Activated CD4-positive, alpha-beta T cell treated with anti-CD3 and anti-CD28 coated beads, Interleukin-2, amount 50 U/mL, for 24 hours (primary cell): Measurements from ENCODE around the gene DCAF8.

Experiments
- DNase-seq, 2 donors: peaks; one replicate each; pipeline ENCODE4 v3.0.0-alpha.2; 2020; ENCODE audit warnings: low read depth in 1 of 2, low spot score in 1 of 2

DCAF8 gene

DNA sequence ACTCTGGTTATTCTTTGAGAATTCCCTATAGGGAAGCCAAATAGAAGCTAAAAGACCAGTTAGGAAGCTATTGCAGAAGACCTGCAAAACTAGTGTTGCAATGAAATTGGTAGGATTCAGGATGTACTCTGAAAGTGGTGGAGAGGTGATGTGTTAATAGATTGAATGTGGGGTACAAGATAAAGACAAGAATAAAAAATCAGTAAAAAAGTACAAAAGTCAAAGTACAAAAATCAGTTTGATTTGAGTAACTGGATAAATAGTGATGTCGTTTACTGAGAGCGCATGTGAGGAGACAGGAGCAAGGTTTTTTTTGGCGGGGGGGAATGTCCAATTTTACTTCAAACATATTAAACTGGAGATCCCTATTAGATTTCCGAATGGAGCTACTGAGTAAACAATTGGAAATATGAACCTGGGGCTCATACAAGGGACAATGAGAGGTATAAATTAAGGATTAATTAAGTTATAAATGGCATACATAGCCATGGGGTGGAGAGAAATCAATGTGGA lies 2.5 kb upstream of the DCAF8 start:
- DNase-seq: no peak

DNA sequence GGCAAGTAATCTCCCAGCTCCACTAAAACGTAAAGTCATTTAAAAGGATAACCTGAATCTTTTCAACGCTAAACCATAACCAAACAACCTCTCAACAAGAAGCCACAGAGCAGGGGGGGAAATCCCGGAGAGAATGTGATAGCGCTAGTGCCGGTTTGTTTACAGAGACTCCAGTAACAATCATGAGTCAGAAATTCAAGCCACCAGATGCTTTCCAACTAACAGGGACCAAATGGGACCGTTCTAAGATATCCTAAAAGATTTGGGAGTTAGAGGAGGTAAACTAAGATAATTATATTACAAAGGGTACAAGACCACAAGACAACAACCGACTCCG lies 825 bp downstream of the DCAF8 start:
- DNase-seq: peak; percentile 32 to 75

DNA sequence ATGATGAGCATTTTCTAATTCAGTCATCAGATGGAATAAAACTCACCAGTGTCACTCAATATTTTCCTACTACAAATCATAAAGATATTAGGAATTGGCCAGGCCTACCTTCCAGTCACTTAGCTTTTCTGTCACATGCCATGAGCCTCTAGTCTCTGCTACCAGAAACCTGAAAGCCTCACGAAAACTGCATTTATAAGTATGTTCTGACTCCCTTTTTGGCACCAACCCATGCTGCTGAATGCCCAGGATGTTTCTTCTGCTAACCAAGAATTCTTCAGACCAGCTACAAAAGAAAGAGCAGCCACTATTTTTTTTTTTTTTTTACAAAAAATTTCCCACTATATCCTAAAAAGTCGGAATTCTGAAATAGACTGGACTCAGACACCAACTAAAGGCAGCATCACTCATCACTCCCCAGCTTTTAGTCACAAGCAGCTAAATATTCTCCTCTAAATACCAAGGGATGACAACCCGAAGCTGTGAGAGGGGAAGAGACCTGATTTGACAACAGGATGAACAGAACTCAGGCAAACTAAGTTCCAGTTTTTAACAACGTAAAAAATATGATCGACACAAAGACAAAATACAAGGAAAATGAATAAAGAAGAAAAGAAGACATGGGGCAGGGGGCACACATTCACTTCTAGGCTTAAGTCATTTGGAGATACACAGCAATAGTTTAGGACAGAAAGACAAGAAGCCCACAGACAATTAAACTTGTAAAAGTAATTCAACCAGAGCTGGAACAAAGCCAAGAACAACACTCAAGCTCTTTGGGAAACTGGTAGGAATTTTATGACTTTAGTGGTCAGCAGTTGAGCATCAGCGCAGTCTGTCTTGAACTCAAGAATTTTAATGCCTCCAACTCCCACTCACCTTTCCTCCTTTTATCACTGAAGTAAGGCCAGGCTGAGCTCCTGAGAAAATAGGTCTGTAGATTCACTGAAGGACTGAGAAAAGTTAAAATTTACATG lies 1.7 kb downstream of the DCAF8 start:
- no peak for DNase-seq

DNA sequence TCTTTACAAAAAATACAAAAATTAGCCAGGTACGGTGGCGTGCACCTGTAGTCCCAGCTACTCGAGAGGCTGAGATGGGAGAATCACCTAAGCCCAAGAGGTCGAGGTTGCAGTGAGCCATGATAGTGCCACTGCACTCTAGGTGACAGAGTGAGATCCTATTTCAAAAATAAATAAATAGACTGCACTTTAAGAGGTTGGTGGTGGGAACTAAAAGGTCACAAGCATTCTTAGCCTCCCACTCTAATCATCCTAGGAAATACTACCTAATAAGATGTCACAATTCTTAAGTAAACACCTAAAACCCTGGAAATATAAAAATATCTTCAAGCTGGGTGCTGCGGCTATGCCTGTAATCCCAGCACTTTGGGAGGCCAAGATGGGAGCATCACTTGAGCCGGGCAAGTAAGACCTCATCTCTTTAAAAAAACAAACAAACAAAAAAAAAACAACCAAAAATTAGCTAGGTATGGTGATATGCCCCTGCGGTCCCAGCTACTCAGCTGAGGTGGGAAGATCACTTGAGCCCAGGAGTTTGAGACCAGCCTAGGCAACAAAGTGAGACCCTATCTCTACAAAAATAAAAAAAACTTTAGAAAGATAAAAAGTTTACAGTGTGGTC lies 4.1 kb downstream of the DCAF8 start:
- DNase-seq: no peak

DNA sequence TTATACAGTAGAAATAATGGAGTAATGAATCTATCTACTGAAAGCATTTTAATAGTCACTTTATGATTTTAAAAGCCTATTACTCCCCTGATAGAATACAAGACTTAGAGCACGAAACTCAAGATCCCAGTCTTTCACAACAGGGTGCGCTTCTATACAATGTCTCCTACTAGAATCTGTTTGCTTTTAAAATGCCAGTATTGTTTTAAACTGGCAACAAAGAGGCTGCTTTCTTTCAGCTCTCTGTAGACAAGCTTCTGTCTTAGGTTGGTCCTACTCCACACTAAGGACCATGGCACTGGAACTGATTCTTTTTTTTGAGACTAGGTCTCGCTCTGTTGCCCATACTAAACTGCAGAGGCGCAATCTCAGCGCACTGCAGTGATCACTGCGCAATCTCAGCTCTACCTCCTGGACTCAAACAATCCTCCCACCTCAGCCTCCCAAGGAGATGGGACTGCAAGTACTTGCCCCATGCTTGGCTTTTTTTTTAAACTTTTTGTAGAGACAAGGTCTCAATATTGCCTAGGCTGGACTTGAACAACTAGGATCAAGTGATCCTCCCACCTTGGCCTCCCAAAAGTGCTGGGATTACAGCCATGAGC lies 4.8 kb downstream of the DCAF8 start:
- DNase-seq: no peak

DNA sequence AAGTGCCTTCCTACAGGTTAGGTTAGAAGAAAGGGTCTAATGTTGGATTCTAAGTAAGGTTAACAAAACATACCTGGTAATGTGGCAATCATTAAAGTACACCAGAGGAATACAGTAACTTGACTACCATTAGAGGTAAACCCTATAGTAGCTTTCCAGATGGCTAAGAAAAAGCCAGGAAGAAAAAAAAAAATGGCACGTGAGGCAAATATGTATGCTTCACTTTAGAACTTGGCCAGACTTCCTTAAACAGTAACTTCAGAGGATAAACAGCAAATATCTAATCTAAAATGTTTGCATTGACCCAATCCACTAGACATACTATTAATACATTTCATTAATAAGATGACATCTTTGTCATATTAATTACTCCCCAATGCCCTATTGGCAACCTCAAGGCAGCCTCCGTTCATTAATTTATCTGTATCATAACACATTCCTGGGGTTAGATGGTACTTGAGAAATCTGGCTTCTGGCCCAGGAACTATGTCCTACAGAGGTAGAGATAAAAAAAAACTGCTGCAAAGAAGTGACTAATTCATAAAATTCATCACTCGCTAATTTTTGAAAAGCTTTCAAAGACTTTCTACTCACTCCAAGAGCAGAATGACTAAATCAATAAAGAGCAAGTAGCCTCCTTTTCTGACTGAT lies 5.8 kb downstream of the DCAF8 start:
- no peak for DNase-seq

DNA sequence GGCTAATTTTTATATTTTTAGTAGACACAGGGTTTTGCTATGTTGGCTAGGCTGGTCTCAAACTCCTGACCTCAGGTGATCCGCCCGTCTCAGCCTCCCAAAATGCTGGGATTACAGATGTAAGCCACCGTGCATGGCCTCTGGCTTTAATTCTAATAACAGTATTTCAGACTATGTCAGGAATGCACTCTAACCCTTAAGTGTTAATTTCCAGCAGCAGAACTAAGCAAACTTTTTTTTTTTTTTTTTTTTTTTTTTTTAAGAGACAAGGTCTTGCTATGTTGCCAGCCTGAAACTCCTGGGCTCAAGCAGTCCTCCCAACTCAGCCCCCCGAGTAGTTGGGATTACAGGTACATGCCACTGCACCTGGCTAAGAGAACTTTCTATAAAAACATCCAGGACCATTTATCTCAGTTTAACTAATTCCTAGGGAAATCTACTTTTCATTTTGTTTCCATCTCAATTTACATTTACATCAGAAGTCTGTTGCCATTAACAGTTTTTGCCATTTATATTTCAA lies 6.5 kb downstream of the DCAF8 start:
- no peak for DNase-seq

DNA sequence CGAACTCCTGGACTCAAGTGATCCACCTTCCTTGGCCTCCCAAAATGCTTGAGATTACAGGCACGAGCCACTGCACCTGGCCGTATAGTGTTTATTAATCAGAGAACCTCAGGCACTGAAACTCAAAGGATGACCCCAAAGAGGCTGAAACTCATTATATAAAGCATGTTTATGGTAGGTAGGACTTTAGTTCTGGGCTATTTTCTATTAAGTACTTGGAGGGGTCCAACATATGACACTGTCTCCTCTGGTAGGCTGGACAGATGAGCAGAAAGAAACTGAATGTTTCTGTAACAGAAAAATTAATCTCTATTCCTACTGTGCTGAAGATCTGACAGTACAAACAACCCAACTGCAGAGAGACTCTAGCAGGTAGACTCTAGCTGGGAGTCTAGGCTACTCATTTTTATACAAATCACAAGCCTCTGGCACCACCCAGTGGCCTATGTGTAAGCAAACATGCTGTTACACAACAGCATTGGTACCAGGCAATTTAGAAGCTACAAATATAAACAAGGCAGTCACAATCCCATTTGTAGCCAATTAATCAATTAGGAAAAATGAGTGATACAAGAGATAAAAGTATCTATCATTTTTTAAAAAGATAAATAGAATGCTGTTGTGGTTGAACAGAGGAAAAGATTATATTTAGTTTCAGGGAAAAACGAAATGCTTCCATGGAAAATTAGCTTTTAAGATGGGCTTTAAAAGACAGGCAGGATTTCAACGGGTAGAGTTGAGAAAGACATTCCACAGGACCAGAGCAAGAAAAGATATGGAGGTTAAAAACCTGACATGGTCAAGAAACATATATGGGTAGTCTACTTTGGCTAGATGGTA lies 10.4 kb downstream of the DCAF8 start:
- DNase-seq: peak; percentile 16 to 35

DNA sequence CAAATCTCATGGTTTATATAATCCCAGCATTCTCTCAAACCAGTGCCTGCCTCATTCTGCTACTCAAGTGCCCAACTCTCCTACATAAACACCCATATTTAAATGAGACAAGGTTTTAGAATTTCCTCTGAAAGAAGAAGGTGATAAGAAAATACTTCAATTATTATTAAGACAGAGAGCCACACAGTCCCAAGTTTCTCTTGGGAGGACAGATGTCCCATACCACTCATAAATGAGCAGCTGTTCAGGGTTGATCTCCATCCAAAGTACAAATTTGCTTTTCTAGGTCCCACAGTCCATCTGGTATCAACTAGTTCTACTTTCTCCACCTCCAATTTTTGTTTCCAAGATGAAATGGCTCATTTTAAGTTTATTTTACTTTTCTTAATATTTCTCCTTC lies 11.3 kb downstream of the DCAF8 start:
- no peak for DNase-seq

DNA sequence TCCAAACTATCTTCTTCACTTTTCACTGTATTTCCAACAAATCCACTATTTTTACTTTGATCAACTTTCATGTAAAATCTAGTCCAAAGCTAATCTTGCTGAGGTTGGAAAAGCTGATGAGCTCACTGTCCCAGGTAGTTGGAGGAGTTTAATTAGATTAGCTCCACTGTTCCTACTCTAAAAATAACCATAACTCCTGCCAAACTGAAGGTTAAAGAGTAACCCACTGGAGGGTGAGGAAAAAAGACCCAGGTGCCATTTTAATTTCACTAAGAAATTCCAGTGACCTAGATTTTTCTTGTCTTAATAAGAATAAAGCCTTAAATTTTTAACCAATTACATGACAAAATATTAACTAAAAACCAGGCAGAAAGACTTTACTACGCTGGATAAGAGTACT lies 15.3 kb downstream of the DCAF8 start:
- no peak for DNase-seq

DNA sequence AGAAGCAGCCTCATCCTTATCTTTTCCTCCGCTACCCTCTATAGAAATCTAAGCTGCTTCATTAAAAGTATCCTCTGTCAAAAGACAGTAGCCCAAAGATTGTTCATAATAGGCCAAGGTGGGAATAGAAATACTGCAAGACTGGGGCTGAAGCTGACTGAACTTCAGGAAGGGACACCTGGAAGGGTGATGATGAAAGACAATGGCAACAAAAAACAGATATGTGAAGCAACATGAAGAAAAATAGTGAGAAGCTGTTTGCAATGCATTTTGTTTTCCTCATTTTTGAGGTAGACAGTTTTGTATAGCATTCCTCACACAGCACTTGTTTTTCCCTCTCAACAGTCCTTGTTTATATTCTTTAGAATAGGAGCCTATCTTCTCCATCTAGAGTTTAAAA lies 16.9 kb downstream of the DCAF8 start:
- DNase-seq: no peak

DNA sequence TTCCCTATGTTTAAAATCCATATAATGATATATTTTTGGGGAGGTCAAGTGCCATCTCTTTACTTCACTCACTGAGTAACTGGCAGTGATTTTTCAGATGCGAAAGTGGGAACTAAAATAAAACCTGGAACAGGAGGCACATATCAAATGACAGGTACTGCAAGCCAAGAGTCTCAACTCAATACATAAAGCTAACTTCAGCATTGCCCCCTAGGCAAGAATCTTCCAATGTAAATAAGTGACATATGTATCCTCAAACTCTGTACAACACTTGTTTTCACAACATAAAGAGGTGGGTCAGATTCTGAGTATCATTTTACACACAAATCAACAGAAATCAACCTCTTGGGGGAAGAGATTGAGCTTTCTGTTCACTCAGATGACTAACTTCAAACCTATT lies 18.1 kb downstream of the DCAF8 start:
- no peak for DNase-seq

DNA sequence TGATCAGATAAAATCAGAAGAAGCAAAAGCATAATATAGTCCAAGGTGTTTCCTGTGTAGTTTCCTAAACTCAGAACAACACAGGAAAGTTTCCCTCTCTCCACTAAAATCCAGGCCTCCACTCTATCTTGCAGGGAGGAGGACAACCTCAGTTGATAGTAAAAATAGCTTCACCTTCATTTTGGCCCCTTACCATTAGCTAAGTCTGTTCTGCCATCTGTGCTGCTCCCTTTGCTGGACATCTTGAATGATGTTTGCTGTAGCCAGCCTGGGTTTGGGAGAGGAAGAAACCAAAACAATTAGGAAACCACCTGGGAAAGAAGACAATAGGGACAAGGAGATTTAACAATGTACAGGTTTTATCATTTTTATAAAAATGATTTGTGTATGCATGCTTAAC lies 18.6 kb downstream of the DCAF8 start:
- no peak for DNase-seq

DNA sequence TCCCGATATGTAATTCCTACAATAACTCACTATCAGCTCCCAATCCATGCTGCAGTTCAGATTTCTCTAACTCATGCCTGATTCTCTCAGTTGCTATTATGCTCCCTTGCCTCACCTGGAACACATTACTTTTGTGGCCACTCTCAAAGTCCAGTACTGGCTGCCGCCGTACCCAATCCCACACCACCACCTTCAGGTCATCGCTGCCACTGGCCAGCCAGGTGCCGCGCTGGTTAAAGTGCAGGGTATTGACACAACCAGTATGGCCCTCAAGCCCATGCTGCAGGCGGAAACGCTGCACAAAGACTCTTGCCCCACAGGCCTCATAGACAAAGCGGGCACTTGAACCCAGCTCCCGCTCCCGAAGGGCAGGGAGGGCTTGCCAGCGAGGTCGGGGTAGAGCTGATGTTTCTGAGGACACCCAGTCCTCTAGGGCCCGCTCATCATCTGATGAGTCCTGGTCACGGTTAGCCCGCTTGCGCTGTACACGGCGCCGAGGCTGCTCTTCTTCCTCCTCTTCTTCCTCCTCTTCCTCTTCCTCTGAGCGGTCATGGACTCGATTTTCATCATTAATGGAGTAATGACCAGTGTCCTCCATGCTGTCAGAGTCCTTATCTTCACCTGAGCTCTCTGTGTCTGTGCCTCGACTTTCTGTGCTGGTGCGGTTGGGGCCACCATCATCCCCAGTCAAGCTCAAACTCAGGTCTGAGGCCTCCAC lies 22.6 kb downstream of the DCAF8 start:
- DNase-seq: no peak

DNA sequence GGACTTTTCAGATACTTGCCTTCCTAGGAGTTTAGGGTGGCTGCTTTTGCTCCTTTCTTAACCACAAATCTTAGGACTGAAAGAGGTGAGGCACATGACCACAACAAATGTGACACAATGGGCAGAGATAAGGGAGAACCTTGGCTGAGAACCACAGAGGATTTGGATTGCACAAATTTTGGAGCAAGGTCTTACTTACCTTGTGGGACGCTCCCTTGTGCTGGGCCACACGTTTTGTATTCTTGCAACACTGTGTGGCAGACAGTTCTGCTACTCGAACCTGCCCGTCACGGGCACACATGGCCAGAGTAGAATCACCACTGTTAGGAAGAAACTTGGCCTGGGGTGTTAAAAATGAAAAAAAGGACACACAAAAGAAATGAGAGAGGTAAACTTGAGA lies 23.9 kb downstream of the DCAF8 start:
- no peak for DNase-seq

DNA sequence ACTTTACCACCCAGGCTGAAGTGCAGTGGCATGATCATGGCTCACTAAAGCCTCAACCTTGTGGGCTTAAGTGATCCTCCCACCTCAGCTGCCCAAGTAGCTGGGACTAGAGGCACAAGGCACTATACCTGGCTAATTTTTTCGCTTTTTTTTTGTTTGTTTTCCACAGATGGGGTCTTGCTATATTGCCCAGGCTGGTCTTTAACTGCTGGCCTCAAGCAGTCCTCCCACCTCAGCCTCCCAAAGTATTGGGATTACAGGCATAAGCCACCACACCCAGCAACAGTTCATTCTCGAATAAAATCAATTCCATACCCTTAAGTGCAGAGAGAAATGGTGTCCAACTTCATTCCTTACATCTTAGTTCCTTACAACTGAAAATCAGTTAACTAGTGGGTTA lies 24.8 kb downstream of the DCAF8 start:
- no peak for DNase-seq

DNA sequence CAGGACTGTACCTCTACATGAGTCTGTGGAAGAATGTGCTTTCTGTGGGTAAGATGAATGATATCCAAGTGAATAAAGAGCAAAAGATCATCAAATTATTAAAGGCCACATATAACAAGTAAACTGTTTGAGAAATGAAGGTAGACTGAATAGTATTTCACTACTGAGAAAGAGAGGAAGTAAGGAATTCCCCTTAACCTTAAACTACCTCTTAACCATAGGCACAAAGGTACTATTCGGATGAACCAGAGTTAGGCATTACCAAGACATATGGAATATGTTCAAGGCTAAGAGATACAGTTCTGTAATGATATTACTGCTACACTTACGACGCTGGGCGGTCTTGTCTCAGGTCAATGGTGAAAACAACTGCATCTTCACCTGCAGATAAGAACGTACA lies 25.5 kb downstream of the DCAF8 start:
- DNase-seq: no peak

DNA sequence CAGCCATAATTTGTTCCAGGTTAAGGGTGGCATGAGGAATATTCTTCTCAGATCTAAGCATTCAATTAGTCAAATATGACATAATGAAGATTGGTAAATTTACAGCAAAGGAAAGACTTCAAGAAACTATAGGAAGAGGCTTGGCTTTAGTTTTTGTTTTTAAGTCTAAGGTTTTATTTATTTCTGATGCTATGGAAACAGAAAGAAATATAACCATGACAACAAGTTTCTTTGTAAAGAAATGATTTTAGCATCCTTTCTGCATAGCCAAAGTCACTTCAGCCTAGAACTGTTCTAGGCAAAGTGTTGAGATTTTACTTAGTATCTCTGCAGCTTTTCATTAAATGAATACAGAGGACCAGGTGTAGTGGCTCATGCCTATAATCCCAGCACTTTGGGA lies 29.4 kb downstream of the DCAF8 start:
- no peak for DNase-seq

DNA sequence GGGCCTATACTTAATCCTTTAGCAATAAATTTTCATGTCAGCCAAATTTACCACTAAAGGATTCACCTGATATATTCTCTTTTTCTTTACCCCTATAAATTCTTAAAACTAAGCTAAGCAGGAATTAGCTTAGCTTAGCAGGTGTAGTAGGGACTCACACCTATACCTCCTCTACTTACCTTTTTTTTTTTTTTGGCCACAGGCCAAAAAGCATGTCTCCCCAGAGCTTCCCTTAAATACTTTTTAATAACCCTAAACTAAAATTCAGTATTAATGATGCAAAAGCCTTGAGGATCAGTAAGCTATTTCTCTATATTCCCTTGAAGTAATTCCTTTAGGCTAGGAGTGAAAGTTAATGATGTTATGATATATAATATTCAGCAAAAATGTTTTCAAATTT lies 33.9 kb downstream of the DCAF8 start:
- DNase-seq: no peak

DNA sequence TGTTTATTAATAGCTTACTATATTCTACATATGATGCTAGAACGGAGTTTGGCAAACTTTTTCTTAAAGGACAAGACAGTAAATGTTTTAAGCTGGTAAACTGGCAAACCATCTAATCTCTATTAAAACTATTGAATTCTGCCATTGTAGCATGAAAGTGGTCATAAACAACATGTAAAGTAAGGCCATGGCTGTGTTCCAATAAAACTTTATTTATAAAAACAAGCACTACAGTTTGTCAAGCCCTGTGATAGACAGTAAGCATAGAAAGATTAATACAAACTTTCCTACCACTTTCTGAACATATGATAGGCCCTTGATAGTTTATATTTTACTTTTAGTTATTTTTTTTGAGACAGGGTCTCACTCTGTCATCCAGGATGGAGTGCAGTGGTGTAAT lies 34.8 kb downstream of the DCAF8 start:
- no peak for DNase-seq
